T-cell (primary cell): Measurements from ENCODE around the gene DMKN. TPM values are rescaled to one million over a fixed set of nuclear protein-coding genes. Genes with fewer than 3 reads are reported as not detected.

Source experiments
- ATAC-seq, 4 experiments: fragments of 200-7000 bp in 3 of 4; fragments of 150-1000 bp in 1 of 4; cut with Tn5 transposase; replicated peaks in 1 of 4; 1 replicate in 3 of 4; 2 replicates in 1 of 4; pipeline ENCODE4 v1.10.0; 2021; ENCODE audit warnings: moderate library complexity in 3 of 4, mild to moderate bottlenecking in 2 of 4, moderate number of reproducible peaks in 1 of 4
- CTCF ChIA-PET, 2 donors: fragments of 300-600 bp; sonication (Branson Sonifier 250); formaldehyde crosslinking; loops; one replicate each; lab custom pipeline; 2022; ENCODE audit warnings: antibody characterized with exemption in 2 of 2; lab: Charles Lee
- POLR2A ChIA-PET, 2 donors: fragments of 300-600 bp; sonication (Branson Sonifier 250); formaldehyde crosslinking; loops; one replicate each; lab custom pipeline; 2022; ENCODE audit warnings: antibody characterized with exemption in 2 of 2; lab: Charles Lee
- DNase-seq, 35 experiments: peaks; one replicate each; pipeline versions ENCODE4 v3.0.0 to v3.0.0-alpha.2; 2013 to 2023
- H3K27ac ChIP-seq: one replicate; pipeline ENCODE4 v1.5.1; 2013; ENCODE audit warnings: low read length
- H3K27me3 ChIP-seq, 2 experiments: replicated peaks in 1 of 2; 1 replicate in 1 of 2; 2 replicates in 1 of 2; pipeline versions ENCODE4 v1.6.1 to v1.7.0; 2013; ENCODE audit warnings: low read length in 1 of 2, mixed read lengths in 1 of 2; ENCODE audit not compliant: control insufficient read depth in 2 of 2, insufficient read depth in 2 of 2; ENCODE audit errors: extremely low read depth in 1 of 2
- H3K36me3 ChIP-seq, 2 donors: 1 replicate in 1 of 2; 2 replicates in 1 of 2; pipeline versions ENCODE4 v1.6.1 to v1.7.0; 2013; ENCODE audit warnings: low read length in 1 of 2; ENCODE audit not compliant: control insufficient read depth in 2 of 2, insufficient read depth in 1 of 2; ENCODE audit errors: extremely low read depth in 1 of 2
- H3K4me1 ChIP-seq, 2 experiments: 1 replicate in 1 of 2; 2 replicates in 1 of 2; pipeline versions ENCODE4 v1.6.1 to v1.7.0; 2013; ENCODE audit warnings: low read length in 2 of 2, mixed read lengths in 1 of 2; ENCODE audit not compliant: insufficient read depth in 2 of 2, control insufficient read depth in 1 of 2; ENCODE audit errors: extremely low read depth in 1 of 2
- H3K4me3 ChIP-seq, 2 donors: 1 replicate in 1 of 2; 2 replicates in 1 of 2; pipeline versions ENCODE4 v1.5.1 to v1.7.0; 2013; ENCODE audit warnings: mild to moderate bottlenecking in 2 of 2, low read length in 1 of 2, moderate library complexity in 1 of 2; ENCODE audit not compliant: control insufficient read depth in 1 of 2; ENCODE audit errors: extremely low read depth in 1 of 2
- H3K9me3 ChIP-seq: 2 replicates; pipeline ENCODE4 v1.7.0; 2013
- H3K27ac Mint-ChIP-seq, 2 donors: one replicate each; pipeline ENCODE4 v1.8.0; 2020 to 2021; ENCODE audit warnings: mild to moderate bottlenecking in 2 of 2, mixed read lengths in 2 of 2
- H3K27me3 Mint-ChIP-seq, 2 donors: one replicate each; pipeline ENCODE4 v1.8.0; 2021 to 2022; ENCODE audit warnings: mixed read lengths in 2 of 2
- H3K36me3 Mint-ChIP-seq: one replicate; pipeline ENCODE4 v1.8.0; 2021; ENCODE audit warnings: mixed read lengths
- H3K4me1 Mint-ChIP-seq, 3 donors: one replicate each; pipeline ENCODE4 v1.8.0; 2020 to 2022; ENCODE audit warnings: mixed read lengths in 3 of 3, mild to moderate bottlenecking in 1 of 3
- H3K4me3 Mint-ChIP-seq, 3 donors: one replicate each; pipeline ENCODE4 v1.8.0; 2020 to 2022; ENCODE audit warnings: mild to moderate bottlenecking in 3 of 3, mixed read lengths in 3 of 3, moderate library complexity in 3 of 3
- H3K9me3 Mint-ChIP-seq, 3 donors: one replicate each; pipeline ENCODE4 v1.8.0; 2020 to 2022; ENCODE audit warnings: mixed read lengths in 3 of 3
- WGBS: methylation state at CpG from one replicate; pipeline ENCODE4 v1.1.5; 2013; ENCODE audit warnings: missing lambda C conversion rate; ENCODE audit not compliant: insufficient coverage; 5-methylcytosine and 5-hydroxymethylcytosine counted together
- total RNA-seq, 35 experiments: library from RNA in 6 of 35; stranded (reverse) in 6 of 35; fragments of 120-200 nt in 1 of 35; gene quantifications; one replicate each; pipeline versions ENCODE4 v1.2.1 to v1.2.4 and lab custom pipeline; 2013 to 2026

Gene DMKN
- total RNA-seq, 5 donors from 2014 or later (not counting 1 experiment from before 2014, with no cell fraction given) = 1.8 to 2.3 (median 2.1) TPM; not detected in 1

DNA sequence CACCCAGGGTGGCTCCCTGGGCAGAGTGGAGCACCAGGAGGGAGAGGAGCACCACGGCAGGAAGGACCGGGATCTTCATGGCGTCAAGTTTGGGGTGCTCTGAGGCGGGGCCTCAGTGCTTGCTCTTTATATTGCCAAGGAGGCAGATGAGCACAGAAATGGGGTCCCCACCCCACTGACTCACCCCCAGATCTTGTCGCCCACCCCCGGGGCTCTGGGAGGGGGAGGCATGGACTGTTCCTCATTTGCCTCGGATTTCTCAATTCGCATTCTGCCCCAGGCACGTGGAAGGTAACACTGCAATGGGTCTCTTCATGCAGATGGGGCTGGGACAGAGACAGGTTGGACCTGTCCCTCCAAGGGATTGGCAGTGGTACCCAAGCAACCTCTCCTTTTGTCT, 23.1 kb downstream of the DMKN start, which contains the start of gene KRTDAP:
Gene KRTDAP, minus strand, starts transcription at position 101 of the 400 bp plus-strand sequence. Its CDS starts 22 bp downstream, at position 79.
- Mint-ChIP-seq H3K9me3 (no peaks in the 10 kb centered on the region), H3K27ac (no peak within 1 kb of the TSS), H3K4me1 (peaks cover 0 to 6% (median 2%) of the 10 kb centered on the region in 3 donors), H3K4me3 (no peak within 1 kb of the TSS), H3K27me3 (peaks cover 3 to 36% of the 10 kb centered on the region in 2 donors), H3K36me3 (no peaks in the 10 kb centered on the region)
- Histone ChIP-seq H3K36me3 (no peaks in the 10 kb centered on the region), H3K27ac (no peak within 1 kb of the TSS), H3K9me3 (no peaks in the 10 kb centered on the region), H3K27me3 (peaks cover 0 to 54% of the 10 kb centered on the region in 2 experiments), H3K4me1 (peaks cover 0 to 4% of the 10 kb centered on the region in 2 experiments), H3K4me3 (no peak within 1 kb of the TSS)
- WGBS = 84% methylated on average over 4 of the region's 9 CpGs
- DNase-seq (no peak), ATAC-seq (no peak)
- CTCF ChIA-PET = no interaction called here
- POLR2A ChIA-PET = interaction anchor here (0.6 to 0.7 kb wide), 2 partner anchors 20 to 321 kb away, joined by 3 read pairs; no protein-coding TSS in a partner anchor

DNA sequence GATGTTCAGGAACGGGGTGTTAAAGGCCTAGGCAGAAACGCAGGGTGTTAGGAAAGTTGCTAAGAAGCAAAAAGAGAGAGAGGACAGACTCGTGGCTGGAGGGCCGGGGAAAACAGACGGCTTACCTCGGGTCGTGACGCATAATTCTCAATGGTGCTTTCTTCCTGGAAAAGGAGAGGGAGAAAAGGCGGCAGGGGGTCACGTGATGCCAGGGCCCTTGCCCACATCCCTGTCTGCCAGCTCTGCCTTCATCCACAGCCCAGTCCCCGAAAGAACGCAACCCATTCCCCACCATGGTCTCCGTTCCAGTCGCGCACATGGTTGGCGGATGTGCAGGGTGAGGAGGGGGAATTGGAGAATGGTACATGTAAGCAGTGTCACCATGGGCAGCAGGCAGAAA, 24.8 kb downstream of the DMKN start:
- Mint-ChIP-seq H3K9me3 (no peaks in the 10 kb centered on the region), H3K27ac (no peak overlapping the region), H3K27me3 (peaks cover 3 to 36% of the 10 kb centered on the region in 2 donors), H3K4me1 (peaks cover 5% of the 10 kb centered on the region in 3 donors), H3K4me3 (no peak overlapping the region), H3K36me3 (no peaks in the 10 kb centered on the region)
- WGBS = 100% methylated on average over 2 of the region's 16 CpGs
- peaks cover 0 to 39% of the 10 kb centered on the region in 2 experiments for H3K27me3 ChIP-seq
- no peaks in the 10 kb centered on the region for H3K9me3 ChIP-seq
- ChIA-PET CTCF (no interaction called here), POLR2A (no interaction called here)
- no peak for DNase-seq
- H3K4me1 ChIP-seq = no peaks in the 10 kb centered on the region
- ATAC-seq = no peak
- no peak overlapping the region for H3K4me3 ChIP-seq
- H3K27ac ChIP-seq = no peak overlapping the region
- H3K36me3 ChIP-seq = no peaks in the 10 kb centered on the region

DNA sequence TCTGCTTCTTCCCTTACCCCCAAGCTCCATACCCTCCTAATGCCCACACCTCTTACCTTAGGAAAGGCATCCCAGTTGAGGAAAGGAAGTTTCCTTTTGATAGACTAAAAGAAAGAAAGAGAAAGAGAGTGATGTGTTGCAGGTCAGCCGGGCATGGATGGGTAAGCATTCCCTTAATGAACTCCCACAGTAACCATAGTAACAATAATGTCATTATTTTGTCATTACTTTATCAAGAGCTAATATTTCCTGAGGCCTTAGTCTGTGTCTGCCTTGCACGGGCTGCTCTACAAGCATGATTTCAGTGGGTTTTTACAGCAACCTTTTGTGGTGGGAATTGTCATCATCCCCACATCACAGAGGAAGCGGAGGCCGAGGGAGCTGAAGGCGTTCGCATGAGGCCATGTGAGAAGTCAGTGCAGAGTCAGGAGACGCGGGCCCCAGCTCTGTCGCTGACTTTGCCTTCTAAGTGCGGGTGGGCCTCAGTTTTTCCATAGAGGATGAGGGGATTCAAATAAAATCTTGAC, 25.7 kb downstream of the DMKN start:
- Mint-ChIP-seq H3K27ac (no peak overlapping the region), H3K36me3 (no peaks in the 10 kb centered on the region), H3K27me3 (peaks cover 3 to 30% of the 10 kb centered on the region in 2 donors), H3K4me1 (peaks cover 5 to 8% (median 5%) of the 10 kb centered on the region in 3 donors), H3K9me3 (no peaks in the 10 kb centered on the region), H3K4me3 (no peak overlapping the region)
- no peak overlapping the region for H3K4me3 ChIP-seq
- POLR2A ChIA-PET = no interaction called here
- no peak for ATAC-seq
- H3K36me3 ChIP-seq = no peaks in the 10 kb centered on the region
- H3K9me3 ChIP-seq = no peaks in the 10 kb centered on the region
- no peaks in the 10 kb centered on the region for H3K4me1 ChIP-seq
- CTCF ChIA-PET = no interaction called here
- 62% methylated on average over 6 of the region's 10 CpGs for WGBS
- H3K27me3 ChIP-seq = peaks cover 0 to 35% of the 10 kb centered on the region in 2 experiments
- H3K27ac ChIP-seq = no peak overlapping the region
- no peak for DNase-seq

DNA sequence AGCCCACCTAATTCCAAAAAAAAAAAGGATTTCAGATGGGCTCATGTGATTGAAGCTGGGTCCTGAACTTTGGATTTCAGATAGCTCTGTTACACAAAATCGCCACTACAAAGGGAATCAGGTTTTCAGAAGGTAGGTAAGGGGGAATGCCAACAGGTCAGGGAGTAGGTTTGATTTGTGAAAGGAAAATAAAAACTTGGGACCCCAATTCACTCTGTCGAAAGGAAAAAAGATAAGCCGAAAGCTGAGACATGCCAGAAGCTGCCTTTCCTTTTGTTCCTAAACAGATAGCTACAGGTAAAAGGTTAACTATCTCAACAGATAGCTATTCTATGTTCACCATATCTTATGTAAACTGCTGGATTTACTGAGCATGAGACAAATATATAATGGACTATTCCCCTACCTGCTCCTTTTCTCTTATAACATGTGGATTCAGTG, 27.2 kb downstream of the DMKN start:
- peaks cover 0 to 27% of the 10 kb centered on the region in 2 donors for H3K27me3 Mint-ChIP-seq
- no peak overlapping the region for H3K4me3 Mint-ChIP-seq
- H3K27ac Mint-ChIP-seq = no peak overlapping the region
- H3K4me1 Mint-ChIP-seq = peaks cover 5 to 8% (median 5%) of the 10 kb centered on the region in 3 donors
- H3K36me3 Mint-ChIP-seq = no peaks in the 10 kb centered on the region
- Histone ChIP-seq H3K36me3 (no peaks in the 10 kb centered on the region), H3K4me3 (no peak overlapping the region), H3K27me3 (peaks cover 0 to 36% of the 10 kb centered on the region in 2 experiments), H3K9me3 (no peaks in the 10 kb centered on the region), H3K27ac (no peak overlapping the region), H3K4me1 (no peaks in the 10 kb centered on the region)
- 100% methylated on average over 1 of the region's 3 CpGs for WGBS
- DNase-seq (no peak), ATAC-seq (no peak)
- H3K9me3 Mint-ChIP-seq = no peaks in the 10 kb centered on the region
- ChIA-PET CTCF (interaction anchor here in 1 of 2 donors (0.5 to 1.6 kb wide), 2 partner anchors 9 to 22 kb away, joined by 3 to 7 read pairs; no protein-coding TSS in a partner anchor), POLR2A (no interaction called here)

DNA sequence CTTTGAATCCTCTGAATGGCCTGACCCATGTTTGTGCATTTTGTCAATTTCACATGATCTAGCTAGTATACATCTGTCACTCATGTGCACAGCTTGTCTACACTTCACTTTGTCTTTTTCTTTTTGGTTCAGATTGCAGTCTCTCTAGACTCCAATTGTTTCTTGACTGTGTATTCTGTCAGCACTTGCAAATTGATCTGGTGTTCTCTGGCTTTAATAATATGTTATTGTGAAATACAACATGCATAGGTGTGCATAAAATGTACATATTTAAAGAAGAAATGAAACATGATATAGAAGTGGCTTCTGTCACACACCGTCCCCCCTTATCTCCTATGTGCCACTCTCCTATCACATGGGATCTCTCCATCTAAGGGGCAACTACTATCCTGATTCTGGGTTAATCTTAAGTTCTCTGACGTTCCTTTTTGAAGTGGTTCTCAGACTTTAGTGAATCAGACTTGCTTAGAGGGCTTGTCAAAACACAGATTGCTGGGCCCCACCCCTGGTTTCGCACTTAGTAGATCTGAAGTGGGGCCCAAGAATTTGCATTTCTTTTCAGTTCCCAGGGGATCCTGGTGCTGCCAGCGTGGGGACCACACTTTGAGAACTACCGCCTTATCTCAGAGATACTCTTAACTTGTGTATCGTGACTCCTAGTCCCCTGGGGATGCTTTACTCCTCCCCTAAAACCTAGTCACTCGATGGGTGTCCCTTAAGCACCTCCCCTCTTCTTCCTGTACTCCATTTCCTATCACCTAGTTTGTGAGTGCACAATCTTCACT, 29.0 kb downstream of the DMKN start:
- Histone ChIP-seq H3K27me3 (peaks cover 0 to 22% of the 10 kb centered on the region in 2 experiments), H3K4me3 (no peak overlapping the region), H3K27ac (no peak overlapping the region), H3K36me3 (no peaks in the 10 kb centered on the region), H3K9me3 (no peaks in the 10 kb centered on the region), H3K4me1 (no peaks in the 10 kb centered on the region)
- DNase-seq (no peak), ATAC-seq (peak in 2 of 4 experiments; percentile 34 to 47)
- H3K9me3 Mint-ChIP-seq = no peaks in the 10 kb centered on the region
- H3K4me3 Mint-ChIP-seq = no peak overlapping the region
- ChIA-PET CTCF (no interaction called here), POLR2A (no interaction called here)
- no peaks in the 10 kb centered on the region for H3K36me3 Mint-ChIP-seq
- H3K4me1 Mint-ChIP-seq = peaks cover 5 to 8% (median 5%) of the 10 kb centered on the region in 3 donors
- WGBS = 42% methylated on average over 7 of the region's 7 CpGs
- H3K27ac Mint-ChIP-seq = no peak overlapping the region
- peaks cover 0 to 14% of the 10 kb centered on the region in 2 donors for H3K27me3 Mint-ChIP-seq

DNA sequence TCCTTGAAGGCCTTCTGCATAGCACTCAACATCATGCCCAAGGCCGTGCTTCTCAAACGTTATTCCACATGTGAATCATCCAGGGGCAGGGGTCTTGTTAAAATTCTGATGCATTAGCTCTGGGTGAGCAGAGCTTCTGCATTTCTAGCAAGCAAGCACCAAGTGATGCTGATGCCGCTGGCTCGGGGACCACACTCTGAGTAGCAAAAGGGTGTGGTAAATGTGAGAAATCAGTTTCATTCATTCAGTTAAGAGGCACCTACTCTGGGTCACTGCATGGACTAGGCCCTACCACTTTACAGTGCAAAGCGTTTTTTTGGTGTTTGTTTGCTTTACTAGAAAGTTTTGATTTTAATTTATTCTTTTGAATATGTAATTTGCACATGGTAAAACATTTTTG, 30.4 kb downstream of the DMKN start:
- H3K4me1 Mint-ChIP-seq = peaks cover 5 to 8% (median 5%) of the 10 kb centered on the region in 3 donors
- no peak for DNase-seq
- H3K4me3 Mint-ChIP-seq = no peak overlapping the region
- Histone ChIP-seq H3K4me1 (no peaks in the 10 kb centered on the region), H3K4me3 (no peak overlapping the region), H3K36me3 (no peaks in the 10 kb centered on the region), H3K9me3 (no peaks in the 10 kb centered on the region), H3K27ac (no peak overlapping the region), H3K27me3 (peaks cover 0 to 10% of the 10 kb centered on the region in 2 experiments)
- no peaks in the 10 kb centered on the region for H3K9me3 Mint-ChIP-seq
- 79% methylated on average over 2 of the region's 5 CpGs for WGBS
- H3K27ac Mint-ChIP-seq = no peak overlapping the region
- no peaks in the 10 kb centered on the region for H3K36me3 Mint-ChIP-seq
- CTCF ChIA-PET = no interaction called here
- POLR2A ChIA-PET = no interaction called here
- peaks cover 0 to 7% of the 10 kb centered on the region in 2 donors for H3K27me3 Mint-ChIP-seq
- ATAC-seq = peak in 1 of 4 experiments; percentile 62
